ENCODE results near the gene GPC1.

DNA sequence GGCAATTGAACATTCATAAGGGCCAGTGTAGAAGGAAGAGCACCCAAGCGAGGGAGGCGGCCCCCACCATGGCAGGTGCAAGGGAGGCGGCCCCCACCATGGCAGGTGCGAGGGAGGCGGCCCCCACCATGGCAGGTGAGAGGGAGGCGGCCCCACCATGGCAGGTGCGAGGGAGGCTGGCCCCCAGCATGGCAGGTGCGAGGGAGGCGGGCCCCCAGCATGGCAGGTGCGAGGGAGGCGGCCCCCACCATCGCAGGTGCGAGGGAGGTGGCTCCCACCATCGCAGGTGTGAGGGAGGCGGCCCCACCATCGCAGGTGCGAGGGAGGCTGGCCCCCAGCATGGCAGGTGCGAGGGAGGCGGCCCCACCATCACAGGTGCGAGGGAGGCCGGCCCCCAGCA is 24.7 kb upstream of the GPC1 start:
- TF ChIP-seq, protein P1, sequence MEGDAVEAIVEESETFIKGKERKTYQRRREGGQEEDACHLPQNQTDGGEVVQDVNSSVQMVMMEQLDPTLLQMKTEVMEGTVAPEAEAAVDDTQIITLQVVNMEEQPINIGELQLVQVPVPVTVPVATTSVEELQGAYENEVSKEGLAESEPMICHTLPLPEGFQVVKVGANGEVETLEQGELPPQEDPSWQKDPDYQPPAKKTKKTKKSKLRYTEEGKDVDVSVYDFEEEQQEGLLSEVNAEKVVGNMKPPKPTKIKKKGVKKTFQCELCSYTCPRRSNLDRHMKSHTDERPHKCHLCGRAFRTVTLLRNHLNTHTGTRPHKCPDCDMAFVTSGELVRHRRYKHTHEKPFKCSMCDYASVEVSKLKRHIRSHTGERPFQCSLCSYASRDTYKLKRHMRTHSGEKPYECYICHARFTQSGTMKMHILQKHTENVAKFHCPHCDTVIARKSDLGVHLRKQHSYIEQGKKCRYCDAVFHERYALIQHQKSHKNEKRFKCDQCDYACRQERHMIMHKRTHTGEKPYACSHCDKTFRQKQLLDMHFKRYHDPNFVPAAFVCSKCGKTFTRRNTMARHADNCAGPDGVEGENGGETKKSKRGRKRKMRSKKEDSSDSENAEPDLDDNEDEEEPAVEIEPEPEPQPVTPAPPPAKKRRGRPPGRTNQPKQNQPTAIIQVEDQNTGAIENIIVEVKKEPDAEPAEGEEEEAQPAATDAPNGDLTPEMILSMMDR (IDR thresholded peaks at IDR 0.05): no peak
- TF ChIP-seq POLR2AphosphoS5 (IDR thresholded peaks at IDR 0.05): no peak
